OCI-LY1 (cell line): Measurements from ENCODE around the gene CSK.

Experiments
- CTCF ChIP-seq: fragments of 200-600 bp; sonication (generic), shearing (Covaris generic); IDR thresholded peaks from 2 replicates; pipeline ENCODE4 v1.5.1; 2017; ENCODE audit warnings: mild to moderate bottlenecking, antibody characterized with exemption, low read length, moderate library complexity, mixed read lengths
- EZH2 ChIP-seq: fragments of 200-600 bp; sonication (generic), shearing (Covaris generic); IDR thresholded peaks from 2 replicates; pipeline ENCODE4 v1.8.0; 2017; ENCODE audit warnings: borderline replicate concordance, mixed run types, mild to moderate bottlenecking, antibody characterized with exemption, low read length, moderate library complexity, mixed read lengths

GRCh38 chr15:74835312-74835823 lies 53.5 kb downstream of the CSK start:
- peak; percentile 92 for TF ChIP-seq CTCF
- TF ChIP-seq EZH2, result no peak
